Activated gamma-delta T cell treated with Interleukin-2 at 50 U/mL for 16 hours (primary cell): Measurements from ENCODE around the gene TANK.

Experiments used
- DNase-seq: peaks from one replicate; pipeline ENCODE4 v3.0.0-alpha.2; 2020

Gene TANK

DNA sequence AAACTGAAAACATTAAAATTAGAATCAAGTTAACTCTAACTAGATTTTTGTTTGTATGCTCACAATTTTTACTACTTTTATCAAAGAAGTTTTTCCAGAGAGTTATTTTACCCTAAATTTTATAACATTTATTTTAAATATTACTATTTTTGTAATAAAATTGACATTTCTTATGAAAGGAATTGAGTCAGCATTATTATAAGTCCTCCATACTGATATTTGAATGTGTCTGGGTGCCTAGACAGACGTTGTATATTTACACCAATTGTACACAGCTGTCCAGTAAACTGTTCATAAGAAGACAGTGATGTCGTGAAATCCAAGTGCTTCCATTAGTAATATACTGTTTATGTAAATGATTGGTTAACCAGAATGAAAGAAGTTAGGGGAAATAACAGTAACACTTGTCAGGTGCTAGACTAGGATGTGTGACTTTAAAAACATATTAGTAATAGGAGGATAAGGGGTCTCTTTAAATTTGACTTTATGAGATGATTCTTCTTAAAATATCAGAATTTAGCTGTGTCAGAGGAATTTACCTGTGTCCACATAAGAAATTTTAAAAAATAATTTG is 73.7 kb downstream of the TANK start:
- no peak for DNase-seq

- DNase-seq: no peak
These were observed 74.4 kb downstream of the TANK start for GRCh38 chr2:161234627-161235026.

DNA sequence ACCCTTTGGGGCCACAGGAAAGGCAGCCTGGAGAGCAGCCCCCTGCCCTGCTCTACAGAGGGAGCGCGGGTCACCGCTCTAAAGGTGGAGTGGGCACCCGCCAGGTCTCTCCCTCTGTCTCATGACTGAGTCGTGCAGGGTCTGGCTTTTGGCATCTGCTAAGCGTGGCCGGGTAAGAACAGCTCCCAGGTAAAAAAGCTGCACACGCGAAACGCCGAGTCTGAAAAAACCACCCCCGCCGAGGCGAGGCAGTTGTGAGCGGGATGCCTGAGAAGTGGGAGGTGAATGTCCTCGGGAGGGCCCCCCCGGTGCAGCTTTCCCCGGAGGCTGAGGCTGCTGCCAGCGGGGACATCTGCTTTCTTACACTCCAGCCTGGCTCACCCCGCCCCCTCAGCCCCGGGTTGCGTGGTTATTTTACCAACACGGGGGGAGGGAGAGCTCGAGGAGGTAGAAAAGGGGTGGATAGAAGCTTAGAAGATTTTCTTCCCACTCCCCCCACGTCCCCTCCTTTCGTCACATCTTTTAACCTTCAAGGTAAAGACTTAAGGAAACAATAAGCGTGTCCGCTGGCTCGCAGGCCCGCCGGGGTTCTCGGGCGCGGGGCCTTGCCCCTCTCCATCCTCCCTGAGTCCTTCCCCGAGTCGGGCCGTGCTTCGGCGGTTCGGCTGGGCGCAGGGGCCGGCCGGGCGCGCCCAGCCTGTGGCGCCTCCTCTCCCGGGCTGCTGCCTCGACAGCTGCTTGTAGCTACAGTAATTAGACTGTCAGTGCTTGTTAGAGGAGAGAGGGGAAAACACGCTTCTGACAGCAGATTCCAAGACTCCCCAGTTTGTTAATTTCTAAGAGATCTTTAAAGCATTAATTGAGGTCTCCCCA is 77.4 kb downstream of the TANK start:
- peak; percentile 37 for DNase-seq

DNA sequence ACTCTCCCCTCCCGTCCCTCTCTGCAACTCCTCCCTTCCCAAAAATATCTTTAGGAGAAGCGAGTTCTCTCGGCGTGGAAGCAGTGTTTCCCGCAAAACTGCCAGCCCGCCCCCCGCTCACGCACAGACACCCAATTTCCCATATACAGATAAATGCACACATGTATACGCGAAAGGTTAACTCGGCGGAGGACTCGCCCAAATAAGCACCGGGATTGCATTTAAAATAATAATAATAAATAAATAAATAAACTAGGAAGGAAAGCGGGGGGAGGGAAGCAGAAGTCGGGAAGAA is 78.0 kb downstream of the TANK start:
- DNase-seq: no peak

GRCh38 chr2:161238560-161239325 is 78.5 kb downstream of the TANK start:
- peak; percentile 50 for DNase-seq

GRCh38 chr2:161239326-161240109 is 79.3 kb downstream of the TANK start:
- DNase-seq: no peak

DNA sequence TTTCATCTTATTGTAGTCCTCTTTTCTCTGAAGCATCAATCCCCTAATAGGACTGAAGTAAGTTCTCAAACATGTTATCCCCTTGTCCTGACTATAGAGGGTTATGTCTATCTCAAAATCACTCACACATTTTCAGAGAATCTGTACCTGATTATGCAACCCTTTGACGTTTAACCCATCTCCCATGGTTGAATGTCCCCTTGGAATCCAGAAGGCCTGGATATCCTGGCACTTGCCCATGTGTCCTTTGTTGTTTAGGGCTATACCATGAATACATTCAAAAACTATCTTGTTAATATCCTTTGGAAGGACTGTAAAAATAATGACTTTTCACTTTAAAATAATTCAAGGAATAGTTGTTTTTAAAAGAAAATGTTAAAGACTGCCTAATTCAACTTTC is 81.7 kb downstream of the TANK start:
- no peak for DNase-seq

- no peak for DNase-seq
These were observed 83.1 kb downstream of the TANK start for GRCh38 chr2:161243312-161243711.

DNA sequence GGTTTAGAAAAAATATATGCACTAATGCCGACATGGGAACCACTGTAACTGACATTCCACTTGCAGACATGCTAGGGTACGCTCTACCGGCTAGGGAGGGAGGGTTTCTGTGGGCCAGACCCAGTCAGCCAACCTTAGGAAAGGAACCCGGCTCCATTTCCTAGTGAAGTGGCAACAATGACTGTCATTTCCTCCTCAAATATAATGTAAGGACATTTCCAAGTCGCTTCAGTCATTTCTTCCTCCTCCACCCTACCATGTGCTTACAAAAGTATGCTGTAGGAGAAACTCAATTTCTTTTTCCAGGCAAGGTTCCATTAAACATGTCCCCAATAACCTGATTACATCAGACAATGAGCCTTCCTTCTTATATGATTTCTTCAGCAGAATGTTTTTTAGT is 83.7 kb downstream of the TANK start:
- no peak for DNase-seq

DNA sequence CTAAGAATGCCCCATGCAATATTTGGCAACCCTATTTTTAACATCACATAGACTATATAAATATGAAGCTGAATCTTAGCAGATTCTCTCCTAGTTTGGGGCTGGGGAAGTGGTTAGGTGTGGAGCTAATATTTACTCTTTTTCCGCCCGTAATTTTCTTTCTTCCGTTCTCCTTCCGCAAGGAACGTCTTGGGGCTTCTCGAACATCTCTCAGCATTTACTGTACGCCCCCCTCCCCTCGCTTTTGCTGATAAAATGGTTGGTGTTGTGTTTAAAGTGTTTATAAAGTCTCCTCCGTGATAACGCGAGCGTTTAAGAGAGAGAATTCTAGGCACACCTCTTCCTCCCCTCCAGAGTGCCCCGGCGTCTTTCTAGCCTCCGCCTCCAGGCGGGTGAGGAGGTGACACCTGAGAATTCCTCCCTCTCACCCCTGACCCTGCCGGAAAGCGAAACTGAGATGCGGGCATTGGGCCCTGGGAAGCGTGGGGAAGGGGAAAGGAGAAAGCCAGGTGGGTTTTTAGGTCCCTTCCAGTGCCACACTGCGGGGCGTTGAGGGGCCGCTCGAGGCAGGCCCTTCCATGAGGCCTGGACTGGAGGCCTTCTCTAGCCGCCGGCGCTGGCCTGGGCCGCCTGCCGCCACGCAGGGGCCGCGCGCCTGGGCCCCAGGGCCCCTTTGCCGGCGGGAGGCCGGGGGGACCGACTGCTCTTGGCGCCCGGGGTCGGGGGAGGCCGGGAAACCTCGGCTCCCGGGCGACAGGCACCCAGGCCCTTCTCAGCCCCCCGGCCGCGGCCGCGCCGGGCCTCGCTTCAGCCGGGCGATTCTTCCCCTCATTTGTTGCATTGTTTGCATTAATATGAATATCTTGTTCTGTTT is 84.4 kb downstream of the TANK start:
- peak; percentile 65 for DNase-seq

- DNase-seq: no peak
These were observed 85.0 kb downstream of the TANK start for GRCh38 chr2:161245261-161245553.

GRCh38 chr2:161245671-161246070 is 85.4 kb downstream of the TANK start:
- DNase-seq: no peak

DNA sequence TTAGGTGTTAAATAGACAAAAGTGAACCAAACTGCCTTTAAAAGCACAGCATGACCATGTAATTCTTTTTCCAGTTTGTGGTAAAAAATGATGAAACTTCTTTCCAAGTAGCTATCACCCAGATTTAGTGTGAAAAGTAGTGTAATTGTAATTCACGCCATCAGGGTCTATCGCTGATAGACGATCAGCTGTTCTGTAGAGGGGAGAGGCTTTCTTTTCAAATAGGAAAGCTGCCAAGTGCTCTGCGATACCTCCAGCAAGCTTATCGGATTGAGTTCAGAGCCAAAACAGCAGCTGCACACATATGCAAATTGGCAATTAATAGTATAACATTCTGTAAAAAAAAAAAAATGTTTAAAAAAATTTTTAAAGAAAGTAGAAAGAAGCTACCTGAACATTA is 86.1 kb downstream of the TANK start:
- no peak for DNase-seq

- DNase-seq: no peak
These were observed 90.7 kb downstream of the TANK start for GRCh38 chr2:161250864-161251436.

DNA sequence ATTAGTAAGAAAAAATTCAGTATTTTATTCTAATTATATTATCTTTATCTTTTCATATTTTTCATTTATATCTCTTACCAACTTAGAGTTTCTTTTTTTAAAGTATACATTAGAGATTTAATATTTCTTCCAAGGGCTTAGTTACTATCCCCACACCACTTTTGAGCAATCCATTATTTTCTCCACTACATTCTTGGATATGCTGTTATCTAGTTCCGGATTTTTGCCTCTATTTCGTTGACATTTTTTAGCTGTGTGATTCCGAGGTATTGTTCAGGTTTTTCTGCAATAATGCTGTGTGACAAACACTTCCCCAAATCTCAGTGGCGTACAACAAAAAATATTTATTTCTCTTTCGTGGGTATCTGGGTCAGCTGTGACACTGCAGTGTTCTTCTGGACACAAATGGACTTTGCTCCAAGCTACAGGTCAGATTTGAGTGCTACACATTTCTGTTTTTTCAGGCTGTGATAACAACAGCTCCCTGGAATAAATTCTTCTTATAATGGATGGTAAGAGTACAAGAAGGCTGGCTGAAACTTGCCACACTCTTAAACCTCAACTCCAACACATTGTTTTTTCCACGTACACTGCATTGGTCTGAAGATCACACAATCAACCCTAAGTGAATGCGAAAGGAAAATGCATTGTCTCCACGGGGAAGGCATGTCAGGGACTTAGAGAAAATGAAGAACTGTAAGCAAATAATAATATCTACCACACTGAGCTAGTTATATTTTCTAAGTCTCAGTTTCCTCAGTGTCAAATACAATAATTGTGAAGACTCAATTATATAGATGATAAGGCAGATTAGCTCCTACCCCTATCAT is 97.1 kb downstream of the TANK start:
- DNase-seq: no peak

GRCh38 chr2:161265874-161266273 is 105.6 kb downstream of the TANK start:
- DNase-seq: no peak

GRCh38 chr2:161269111-161269510 is 108.9 kb downstream of the TANK start:
- no peak for DNase-seq

DNA sequence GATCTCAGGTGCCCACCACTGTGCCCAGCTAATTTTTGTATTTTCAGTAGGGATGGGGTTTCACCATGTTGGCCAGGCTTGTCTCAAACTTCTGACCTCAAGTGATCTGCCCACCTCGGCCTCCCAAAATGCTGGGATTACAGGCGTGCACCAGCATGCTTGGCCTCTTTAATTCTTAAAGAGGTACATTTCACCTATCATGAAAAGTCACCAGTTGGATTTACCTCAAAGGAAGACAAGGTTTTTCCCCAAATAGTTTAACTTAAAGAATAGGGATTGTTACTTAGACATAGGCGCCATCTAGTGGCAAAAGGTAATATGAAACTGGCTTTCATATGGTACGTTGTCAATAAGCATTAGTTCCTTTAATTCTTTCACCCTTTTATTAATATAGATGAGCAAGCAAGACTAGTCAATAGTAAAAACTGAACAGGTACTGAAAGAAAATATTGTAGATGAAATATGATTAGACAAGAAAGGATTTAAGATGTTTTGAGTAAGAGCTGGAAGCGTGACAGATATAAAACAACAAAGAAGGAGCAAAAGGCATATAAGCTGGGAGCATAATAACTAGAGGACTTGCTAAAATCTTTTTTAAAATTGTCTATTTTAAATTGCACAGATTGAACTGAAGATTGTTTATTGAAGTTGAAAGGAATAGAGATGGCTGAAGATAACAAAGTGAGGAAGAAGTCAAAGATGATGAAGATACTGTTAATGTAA is 113.0 kb downstream of the TANK start:
- no peak for DNase-seq

GRCh38 chr2:161278564-161279229 is 118.5 kb downstream of the TANK start:
- DNase-seq: peak; percentile 10
